CD4-positive, alpha-beta memory T cell (primary cell): ENCODE data around the gene CORO2A. TPM values are rescaled to one million over a fixed set of nuclear protein-coding genes. Genes with fewer than 3 reads are reported as not detected.
A peak's percentile ranks its signal among the peaks of the same experiment; 100 is the strongest.

Experiments
- CTCF ChIA-PET: fragments of 350-600 bp; sonication (Branson Sonifier 250); formaldehyde crosslinking; loops from one replicate; lab custom pipeline; 2021; ENCODE audit warnings: inconsistent platforms; ENCODE audit not compliant: partially characterized antibody; lab: Charles Lee
- POLR2A ChIA-PET: fragments of 350-600 bp; sonication (Branson Sonifier 250); formaldehyde crosslinking; loops from one replicate; lab custom pipeline; 2021; ENCODE audit not compliant: partially characterized antibody; lab: Charles Lee
- DNase-seq, 5 donors: peaks; one replicate each; pipeline versions ENCODE4 v3.0.0 to v3.0.0-alpha.2; 2020 to 2022; ENCODE audit warnings: mixed read lengths in 1 of 5
- H3K27ac ChIP-seq: one replicate; pipeline ENCODE4 v1.7.0; 2013; ENCODE audit warnings: low read depth, low read length
- H3K27me3 ChIP-seq: 2 replicates; pipeline ENCODE4 v1.7.0; 2013; ENCODE audit warnings: mild to moderate bottlenecking, low read length, moderate library complexity; ENCODE audit not compliant: insufficient read depth
- H3K36me3 ChIP-seq: 2 replicates; pipeline ENCODE4 v1.7.0; 2013; ENCODE audit warnings: mild to moderate bottlenecking, low read length, moderate library complexity; ENCODE audit not compliant: insufficient read depth
- H3K4me1 ChIP-seq: 2 replicates; pipeline ENCODE4 v1.7.0; 2013; ENCODE audit warnings: mild to moderate bottlenecking, low read length, moderate library complexity; ENCODE audit not compliant: insufficient read depth
- H3K4me3 ChIP-seq, 2 donors: one replicate each; pipeline ENCODE4 v1.7.0; 2013; ENCODE audit warnings: low read length in 2 of 2, mild to moderate bottlenecking in 1 of 2
- H3K9me3 ChIP-seq, 2 donors: one replicate each; pipeline ENCODE4 v1.7.0; 2013; ENCODE audit warnings: low read length in 2 of 2, control low read depth in 1 of 2; ENCODE audit not compliant: control insufficient read depth in 1 of 2
- H3K27ac Mint-ChIP-seq, 7 donors: one replicate each; pipeline ENCODE4 v1.8.0; 2020 to 2021; ENCODE audit warnings: mixed read lengths in 7 of 7, mild to moderate bottlenecking in 6 of 7, inconsistent platforms in 3 of 7, moderate library complexity in 3 of 7
- H3K27me3 Mint-ChIP-seq, 2 donors: one replicate each; pipeline ENCODE4 v1.8.0; 2020 to 2021; ENCODE audit warnings: mixed read lengths in 2 of 2
- H3K36me3 Mint-ChIP-seq, 2 donors: one replicate each; pipeline ENCODE4 v1.8.0; 2020 to 2021; ENCODE audit warnings: mixed read lengths in 2 of 2, inconsistent platforms in 1 of 2, mild to moderate bottlenecking in 1 of 2
- H3K4me1 Mint-ChIP-seq, 4 donors: one replicate each; pipeline ENCODE4 v1.8.0; 2020 to 2021; ENCODE audit warnings: mixed read lengths in 4 of 4, mild to moderate bottlenecking in 1 of 4
- H3K4me3 Mint-ChIP-seq, 8 donors: one replicate each; pipeline ENCODE4 v1.8.0; 2020 to 2021; ENCODE audit warnings: mixed read lengths in 8 of 8, mild to moderate bottlenecking in 7 of 8, moderate library complexity in 6 of 8, inconsistent platforms in 3 of 8
- H3K9me3 Mint-ChIP-seq, 8 donors: one replicate each; pipeline ENCODE4 v1.8.0; 2020 to 2021; ENCODE audit warnings: mixed read lengths in 8 of 8, mild to moderate bottlenecking in 5 of 8, inconsistent platforms in 3 of 8, moderate library complexity in 1 of 8
- intact Hi-C: fragments of 100-400 bp; cut with micrococcal nuclease; formaldehyde crosslinking; loops from one replicate; pipeline ENCODE4 v1.15.1; 2023
- polyA plus RNA-seq, 2 donors: library from polyadenylated mRNA; unstranded; fragments of 300-500 nt; fragmentation: Illumina TruSeq; gene quantifications; one replicate each; pipeline ENCODE4 v1.2.3, GENCODE V29; 2021
- total RNA-seq, 2 experiments: library from RNA; stranded (reverse); gene quantifications; one replicate each; pipeline ENCODE4 v1.2.3, GENCODE V29; 2021

Gene CORO2A
- total and polyA plus RNA-seq, 4 experiments from 2014 or later: 4.4 to 11.9 (median 8.5) TPM

GRCh38 chr9:98232926-98233325, 40.5 kb upstream of the CORO2A start:
- H3K4me3 Mint-ChIP-seq: no peak overlapping the region
- H3K36me3 Mint-ChIP-seq: peaks cover 42 to 52% of the 10 kb centered on the region in 2 donors
- no peaks in the 10 kb centered on the region for H3K27me3 Mint-ChIP-seq
- Histone ChIP-seq H3K27me3 (no peaks in the 10 kb centered on the region), H3K27ac (no peak overlapping the region), H3K36me3 (peaks cover 22% of the 10 kb centered on the region), H3K9me3 (no peaks in the 10 kb centered on the region), H3K4me1 (no peaks in the 10 kb centered on the region), H3K4me3 (no peak overlapping the region)
- H3K9me3 Mint-ChIP-seq: no peaks in the 10 kb centered on the region
- POLR2A ChIA-PET: no interaction called here
- CTCF ChIA-PET: interaction anchor here (1.1 kb wide), 1 partner anchor 28 kb away, joined by 3 read pairs; no protein-coding TSS in a partner anchor
- intact Hi-C loops: no loop called here
- peaks cover 0 to 3% (median 0%) of the 10 kb centered on the region in 4 donors for H3K4me1 Mint-ChIP-seq
- H3K27ac Mint-ChIP-seq: no peak overlapping the region
- DNase-seq: no peak

DNA sequence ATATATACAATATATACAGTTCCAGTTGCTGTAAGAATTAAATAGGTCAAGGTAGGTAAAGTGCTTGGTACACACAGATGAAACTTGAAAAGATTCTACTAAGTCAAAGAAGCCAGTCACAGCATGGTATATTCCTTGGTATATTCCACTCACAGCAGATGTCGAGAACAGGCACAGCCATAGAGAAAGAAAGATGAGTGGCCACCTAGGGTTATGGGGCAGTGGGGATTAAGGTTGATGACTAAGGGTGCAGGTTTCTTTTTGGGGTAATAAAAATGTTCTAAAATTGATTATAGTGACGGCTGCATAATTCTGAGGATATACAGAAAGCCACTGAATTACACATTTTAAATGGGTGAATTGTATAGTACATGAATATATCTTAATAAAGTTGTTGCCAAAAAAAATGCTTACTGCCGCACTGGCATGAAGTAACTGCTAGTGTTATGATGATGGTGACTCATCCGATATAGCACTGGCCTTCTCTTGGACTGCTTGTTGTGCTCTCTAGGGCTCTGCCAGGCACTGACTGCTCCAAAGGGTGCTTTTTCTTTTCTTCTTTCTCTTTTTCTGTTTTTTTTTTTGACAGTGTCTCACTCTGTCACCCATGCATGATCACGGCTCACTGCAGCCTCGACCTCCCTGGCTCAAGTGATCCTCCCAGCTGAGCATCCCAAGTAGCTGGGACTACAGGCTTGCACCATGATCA, 39.5 kb upstream of the CORO2A start:
- Histone ChIP-seq H3K27ac (no peak overlapping the region), H3K9me3 (no peaks in the 10 kb centered on the region), H3K4me1 (no peaks in the 10 kb centered on the region), H3K4me3 (no peak overlapping the region), H3K27me3 (no peaks in the 10 kb centered on the region), H3K36me3 (peaks cover 22% of the 10 kb centered on the region)
- POLR2A ChIA-PET: interaction anchor here (1.3 kb wide), 1 partner anchor 25 kb away, joined by 4 read pairs; no protein-coding TSS in a partner anchor
- Mint-ChIP-seq H3K4me1 (peaks cover 0 to 3% (median 0%) of the 10 kb centered on the region in 4 donors), H3K9me3 (no peaks in the 10 kb centered on the region), H3K4me3 (no peak overlapping the region), H3K27ac (peak overlapping the region in 1 of 7 donors; percentile 1), H3K27me3 (no peaks in the 10 kb centered on the region), H3K36me3 (peaks cover 45 to 58% of the 10 kb centered on the region in 2 donors)
- CTCF ChIA-PET: no interaction called here
- no peak for DNase-seq
- intact Hi-C loops: no loop called here

DNA sequence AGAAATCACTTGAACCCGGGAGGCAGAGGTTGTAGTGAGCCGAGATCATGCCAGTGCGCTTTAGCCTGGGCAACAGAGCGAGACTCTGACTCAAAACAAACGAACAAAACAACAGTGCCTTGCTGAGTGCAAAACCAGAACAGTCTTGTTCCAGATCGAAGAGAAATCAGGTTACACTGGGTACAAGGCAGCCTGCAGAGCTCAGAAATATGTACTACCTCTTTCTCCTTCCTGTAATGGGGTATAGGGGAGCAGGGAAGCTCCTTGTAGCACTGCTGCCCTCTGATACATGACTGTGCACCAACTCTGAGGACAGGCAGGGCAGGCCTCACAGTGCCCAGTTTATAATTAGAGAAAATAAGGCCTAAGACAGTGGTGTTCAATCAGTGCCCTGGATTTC, 38.4 kb upstream of the CORO2A start:
- H3K27ac Mint-ChIP-seq: peak overlapping the region in 3 of 7 donors; percentile 60 to 77 (median 77)
- H3K4me3 ChIP-seq: no peak overlapping the region
- H3K4me1 ChIP-seq: no peaks in the 10 kb centered on the region
- H3K27me3 Mint-ChIP-seq: no peaks in the 10 kb centered on the region
- intact Hi-C loops: no loop called here
- peaks cover 22% of the 10 kb centered on the region for H3K36me3 ChIP-seq
- H3K27ac ChIP-seq: no peak overlapping the region
- H3K4me1 Mint-ChIP-seq: peaks cover 0 to 3% (median 0%) of the 10 kb centered on the region in 4 donors
- POLR2A ChIA-PET: interaction anchor here (1.3 kb wide), 1 partner anchor 26 kb away, joined by 4 read pairs; no protein-coding TSS in a partner anchor
- DNase-seq: no peak
- H3K4me3 Mint-ChIP-seq: no peak overlapping the region
- H3K9me3 ChIP-seq: no peaks in the 10 kb centered on the region
- CTCF ChIA-PET: no interaction called here
- no peaks in the 10 kb centered on the region for H3K27me3 ChIP-seq
- H3K9me3 Mint-ChIP-seq: no peaks in the 10 kb centered on the region
- H3K36me3 Mint-ChIP-seq: peaks cover 46 to 67% of the 10 kb centered on the region in 2 donors

DNA sequence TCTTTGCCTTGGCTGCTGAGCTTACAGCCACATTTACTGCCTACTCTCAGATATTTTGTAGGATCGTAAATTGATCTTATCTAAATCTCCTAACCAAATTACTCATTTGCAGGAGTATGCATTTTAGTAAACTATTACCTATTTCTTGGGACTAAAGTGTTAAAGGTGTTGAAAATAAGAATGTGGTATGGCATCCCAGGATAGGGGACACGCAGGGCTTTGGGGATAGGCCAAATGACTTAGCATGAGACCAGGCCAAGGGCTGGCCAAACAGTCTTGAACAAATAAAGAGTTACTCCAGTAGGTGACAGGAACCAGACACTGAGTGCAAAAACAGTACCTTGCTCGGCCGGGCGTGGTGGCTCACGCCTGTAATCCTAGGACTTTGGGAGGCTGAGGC, 37.9 kb upstream of the CORO2A start:
- H3K4me3 ChIP-seq: no peak overlapping the region
- H3K4me3 Mint-ChIP-seq: no peak overlapping the region
- H3K4me1 Mint-ChIP-seq: peaks cover 0 to 2% (median 0%) of the 10 kb centered on the region in 4 donors
- no peak for DNase-seq
- CTCF ChIA-PET: no interaction called here
- no peak overlapping the region for H3K27ac ChIP-seq
- POLR2A ChIA-PET: interaction anchor here (1.3 kb wide), 1 partner anchor 27 kb away, joined by 4 read pairs; no protein-coding TSS in a partner anchor
- no peaks in the 10 kb centered on the region for H3K4me1 ChIP-seq
- H3K27me3 Mint-ChIP-seq: no peaks in the 10 kb centered on the region
- peaks cover 43 to 67% of the 10 kb centered on the region in 2 donors for H3K36me3 Mint-ChIP-seq
- peak overlapping the region in 1 of 7 donors; percentile 77 for H3K27ac Mint-ChIP-seq
- intact Hi-C loops: no loop called here
- peaks cover 22% of the 10 kb centered on the region for H3K36me3 ChIP-seq
- no peaks in the 10 kb centered on the region for H3K9me3 Mint-ChIP-seq
- H3K9me3 ChIP-seq: no peaks in the 10 kb centered on the region
- no peaks in the 10 kb centered on the region for H3K27me3 ChIP-seq

- POLR2A ChIA-PET: no interaction called here
- Mint-ChIP-seq H3K9me3 (no peaks in the 10 kb centered on the region), H3K27ac (no peak overlapping the region), H3K27me3 (no peaks in the 10 kb centered on the region), H3K4me1 (no peaks in the 10 kb centered on the region), H3K36me3 (peaks cover 41 to 67% of the 10 kb centered on the region in 2 donors), H3K4me3 (no peak overlapping the region)
- intact Hi-C loops: no loop called here
- Histone ChIP-seq H3K27me3 (no peaks in the 10 kb centered on the region), H3K4me3 (no peak overlapping the region), H3K4me1 (no peaks in the 10 kb centered on the region), H3K27ac (no peak overlapping the region), H3K9me3 (no peaks in the 10 kb centered on the region), H3K36me3 (peaks cover 22% of the 10 kb centered on the region)
- no peak for DNase-seq
- CTCF ChIA-PET: no interaction called here
These were observed 37.2 kb upstream of the CORO2A start for GRCh38 chr9:98229620-98230019.

DNA sequence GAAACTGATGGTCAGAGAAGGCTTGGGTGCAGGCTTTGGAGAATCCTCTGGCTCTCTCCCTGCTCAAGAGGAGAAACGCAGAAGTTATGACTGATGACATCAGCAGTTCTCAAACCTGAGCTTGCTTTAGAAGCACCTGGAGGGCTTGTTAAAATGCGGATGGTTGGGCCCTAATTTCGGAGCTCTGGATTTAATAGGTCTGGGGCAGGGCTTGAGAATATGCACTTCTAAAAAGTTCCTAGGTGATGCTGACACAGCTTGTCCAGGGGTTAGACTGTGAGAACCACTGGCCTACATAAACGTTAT, 36.6 kb upstream of the CORO2A start:
- intact Hi-C loops: no loop called here
- no peak overlapping the region for H3K27ac Mint-ChIP-seq
- ChIA-PET POLR2A (no interaction called here), CTCF (no interaction called here)
- no peaks in the 10 kb centered on the region for H3K27me3 Mint-ChIP-seq
- no peaks in the 10 kb centered on the region for H3K4me1 ChIP-seq
- no peak for DNase-seq
- no peak overlapping the region for H3K27ac ChIP-seq
- H3K4me1 Mint-ChIP-seq: no peaks in the 10 kb centered on the region
- no peaks in the 10 kb centered on the region for H3K27me3 ChIP-seq
- H3K9me3 Mint-ChIP-seq: no peaks in the 10 kb centered on the region
- no peak overlapping the region for H3K4me3 Mint-ChIP-seq
- H3K4me3 ChIP-seq: no peak overlapping the region
- H3K36me3 Mint-ChIP-seq: peaks cover 40 to 63% of the 10 kb centered on the region in 2 donors
- H3K9me3 ChIP-seq: no peaks in the 10 kb centered on the region
- peaks cover 22% of the 10 kb centered on the region for H3K36me3 ChIP-seq

DNA sequence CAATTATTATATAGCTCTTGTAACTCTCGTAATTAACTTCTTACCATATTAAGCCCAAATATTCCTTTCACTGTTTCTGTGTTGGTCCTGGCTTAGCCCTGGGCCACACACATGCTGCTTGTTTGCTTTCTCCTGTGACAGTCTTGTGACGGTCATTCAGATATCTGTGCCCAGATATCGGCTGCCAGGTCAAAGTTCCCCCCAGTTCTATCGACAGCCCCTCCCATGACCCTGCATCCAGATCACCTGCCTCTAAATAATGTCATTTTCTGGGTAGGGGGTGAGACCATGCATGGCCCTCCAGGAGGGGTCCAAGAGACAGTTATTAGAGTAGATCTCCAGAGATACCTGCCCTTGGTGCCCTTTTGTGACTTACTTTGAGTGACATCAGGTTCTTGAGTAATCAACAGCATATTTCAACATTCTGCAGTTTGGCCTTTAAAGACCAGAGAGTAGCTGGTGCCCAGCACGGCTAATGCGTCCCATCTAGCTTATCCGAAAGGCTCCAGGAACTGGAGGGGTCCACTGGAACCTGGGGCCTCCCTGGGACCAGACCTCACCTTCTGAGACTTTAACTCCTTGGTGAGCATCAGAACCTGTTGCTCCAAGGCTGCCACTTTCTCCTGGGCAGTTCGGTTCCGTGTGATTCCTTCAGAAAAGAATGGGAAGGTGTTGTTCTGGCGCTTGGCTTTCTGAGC, 36.1 kb upstream of the CORO2A start:
- intact Hi-C loops: no loop called here
- Mint-ChIP-seq H3K27ac (no peak overlapping the region), H3K9me3 (no peaks in the 10 kb centered on the region), H3K27me3 (no peaks in the 10 kb centered on the region), H3K36me3 (peaks cover 35 to 59% of the 10 kb centered on the region in 2 donors), H3K4me1 (peaks cover 0 to 2% (median 0%) of the 10 kb centered on the region in 4 donors), H3K4me3 (no peak overlapping the region)
- Histone ChIP-seq H3K9me3 (no peaks in the 10 kb centered on the region), H3K27me3 (no peaks in the 10 kb centered on the region), H3K36me3 (peaks cover 22% of the 10 kb centered on the region), H3K27ac (no peak overlapping the region), H3K4me1 (no peaks in the 10 kb centered on the region), H3K4me3 (no peak overlapping the region)
- ChIA-PET CTCF (no interaction called here), POLR2A (no interaction called here)
- DNase-seq: no peak
